Naive thymus-derived CD8-positive, alpha-beta T cell (primary cell): ENCODE results near the gene CDHR1. TPM values are rescaled to one million over a fixed set of nuclear protein-coding genes. Genes with fewer than 3 reads are reported as not detected.
A peak's percentile ranks its signal among the peaks of the same experiment; 100 is the strongest.
"Not testable (repeated sequence)": the region's sequence is repeated elsewhere in the genome, so short reads cannot be mapped to it uniquely, and the experiment has no call there.

Experiments
- ATAC-seq, 2 donors: fragments of 150-1000 bp; cut with Tn5 transposase in 1 of 2; sonication (Bioruptor Pico), chemical (Tn5 transposase) in 1 of 2; 1 replicate in 1 of 2; 2 replicates in 1 of 2; pipeline ENCODE4 v1.10.0; 2021; ENCODE audit warnings: mild to moderate bottlenecking in 2 of 2, moderate library complexity in 2 of 2
- POLR2A ChIA-PET: fragments of 350-600 bp; sonication (Branson Sonifier 250); formaldehyde crosslinking; loops from one replicate; lab custom pipeline; 2021; ENCODE audit warnings: antibody characterized with exemption; lab: Charles Lee
- DNase-seq, 10 donors: peaks; one replicate each; pipeline versions ENCODE4 v3.0.0 to v3.0.0-alpha.2; 2020 to 2022
- H3K27ac Mint-ChIP-seq, 10 donors: one replicate each; pipeline ENCODE4 v1.8.0; 2020 to 2022; ENCODE audit warnings: mild to moderate bottlenecking in 10 of 10, mixed read lengths in 10 of 10, moderate library complexity in 4 of 10, inconsistent platforms in 1 of 10
- H3K27me3 Mint-ChIP-seq, 5 donors: one replicate each; pipeline ENCODE4 v1.8.0; 2021 to 2022; ENCODE audit warnings: mixed read lengths in 5 of 5
- H3K36me3 Mint-ChIP-seq, 3 donors: one replicate each; pipeline ENCODE4 v1.8.0; 2020 to 2022; ENCODE audit warnings: mixed read lengths in 3 of 3, mild to moderate bottlenecking in 2 of 3, inconsistent platforms in 1 of 3
- H3K4me1 Mint-ChIP-seq, 4 donors: one replicate each; pipeline ENCODE4 v1.8.0; 2021 to 2022; ENCODE audit warnings: mixed read lengths in 4 of 4
- H3K4me3 Mint-ChIP-seq, 10 donors: one replicate each; pipeline ENCODE4 v1.8.0; 2020 to 2022; ENCODE audit warnings: mild to moderate bottlenecking in 10 of 10, mixed read lengths in 10 of 10, moderate library complexity in 6 of 10, inconsistent platforms in 1 of 10
- H3K9me3 Mint-ChIP-seq, 9 donors: one replicate each; pipeline ENCODE4 v1.8.0; 2020 to 2022; ENCODE audit warnings: mixed read lengths in 9 of 9, mild to moderate bottlenecking in 3 of 9, inconsistent platforms in 1 of 9, moderate library complexity in 1 of 9
- polyA plus RNA-seq, 3 donors: library from polyadenylated mRNA; unstranded; fragments of 300-500 nt; fragmentation: Illumina TruSeq; gene quantifications; one replicate each; pipeline ENCODE4 v1.2.3, GENCODE V29; 2021
- total RNA-seq, 8 experiments: library from RNA in 2 of 8; stranded (reverse) in 2 of 8; gene quantifications; one replicate each; pipeline ENCODE4 v1.2.3 and lab custom pipeline; 2021 to 2026

CDHR1 gene
- total RNA-seq (under 1 TPM; 0.29 to 0.80 TPM), polyA plus RNA-seq (under 1 TPM; 0.16 to 0.43 (median 0.24) TPM), total RNA-seq (lab: John Stamatoyannopoulos, UW) (0.49 to 1.1 (median 0.55) reads per million in 6 experiments)

GRCh38 chr10:84194424-84195043, at the start of gene CDHR1:
CDHR1 (plus strand) TSS chr10:84194537; CDS start chr10:84194761, 224 bp downstream.
- ATAC-seq (peak; percentile 64 to 81), DNase-seq (peak in 9 of 10 donors; percentile 19 to 53 (median 35))
- Mint-ChIP-seq H3K4me1 (peaks cover 12 to 24% (median 18%) of the 10 kb centered on the region in 4 donors), H3K27me3 (peaks cover 5 to 28% (median 16%) of the 10 kb centered on the region in 5 donors), H3K36me3 (no peaks in the 10 kb centered on the region), H3K4me3 (peak within 1 kb of the TSS; percentile 64 to 81 (median 74)), H3K9me3 (no peaks in the 10 kb centered on the region), H3K27ac (peak within 1 kb of the TSS in 4 of 10 donors; percentile 15 to 77 (median 63))
- POLR2A ChIA-PET, result no interaction called here

DNA sequence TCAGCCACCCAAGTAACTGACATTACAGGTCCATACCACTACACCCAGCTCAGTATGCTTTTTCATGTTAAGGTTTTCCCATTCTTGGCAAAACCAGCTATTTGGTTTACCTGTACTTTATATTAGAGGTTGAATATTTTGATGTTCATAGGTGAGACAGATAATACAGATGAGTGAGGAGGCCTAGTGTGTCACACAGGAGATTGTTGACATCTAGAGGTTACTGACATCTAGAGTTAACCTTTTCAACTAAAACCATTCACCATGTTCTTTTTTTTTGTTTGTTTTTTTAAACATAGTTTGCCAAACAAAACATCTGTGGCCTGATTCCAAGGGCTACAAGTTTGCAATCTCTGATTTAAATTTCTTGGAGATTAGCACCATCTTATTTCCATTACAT, 47.0 kb upstream of the CDHR1 start:
- no peaks in the 10 kb centered on the region for H3K27me3 Mint-ChIP-seq
- no peak for ATAC-seq
- H3K36me3 Mint-ChIP-seq, result peaks cover 0 to 86% (median 11%) of the 10 kb centered on the region in 3 donors
- POLR2A ChIA-PET, result interaction anchor here (0.9 kb wide), 1 partner anchor 67 kb away, joined by 4 read pairs; no protein-coding TSS in a partner anchor
- no peaks in the 10 kb centered on the region for H3K9me3 Mint-ChIP-seq
- H3K4me3 Mint-ChIP-seq, result no peak overlapping the region
- peak overlapping the region in 1 of 10 donors; percentile 84 for H3K27ac Mint-ChIP-seq
- peaks cover 0 to 16% (median 5%) of the 10 kb centered on the region in 4 donors for H3K4me1 Mint-ChIP-seq
- DNase-seq, result no peak

DNA sequence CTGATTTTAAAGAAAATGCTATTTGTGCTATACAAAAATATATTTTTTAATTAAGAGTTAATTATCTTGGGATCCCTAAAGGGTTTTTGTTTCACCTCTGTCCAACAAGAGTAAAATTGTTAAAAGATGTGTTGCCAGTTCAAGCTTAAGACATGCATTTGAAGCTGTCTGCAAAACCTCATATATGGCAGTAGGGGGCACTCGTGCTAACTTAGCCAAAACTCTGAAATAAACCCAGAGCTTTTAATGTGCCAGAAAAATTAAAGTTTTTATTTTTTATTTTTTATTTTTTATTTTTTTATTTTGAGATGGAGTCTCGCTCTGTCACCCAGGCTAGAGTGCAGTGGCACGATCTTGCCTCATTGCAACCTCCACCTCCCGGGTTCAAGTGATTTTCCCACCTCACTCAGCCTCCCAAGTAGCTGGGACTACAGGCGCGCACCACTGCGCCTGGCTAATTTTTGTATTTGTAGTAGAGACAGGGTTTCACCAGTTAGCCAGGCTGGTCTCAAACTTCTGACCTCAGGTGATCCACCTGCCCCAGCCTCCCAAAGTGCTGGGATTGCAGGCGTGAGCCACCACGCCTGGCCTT, 46.2 kb upstream of the CDHR1 start:
- peak; percentile 70 for ATAC-seq
- POLR2A ChIA-PET, result interaction anchor here (0.9 kb wide), 1 partner anchor 67 kb away, joined by 4 read pairs; no protein-coding TSS in a partner anchor
- peak in 5 of 10 donors; percentile 18 to 55 (median 43) for DNase-seq
- H3K27me3 Mint-ChIP-seq, H3K27ac Mint-ChIP-seq, H3K4me3 Mint-ChIP-seq, H3K9me3 Mint-ChIP-seq: not testable (repeated sequence)
- H3K4me1 Mint-ChIP-seq, result peaks cover 0 to 14% (median 5%) of the 10 kb centered on the region in 4 donors
- peaks cover 0 to 86% (median 9%) of the 10 kb centered on the region in 3 donors for H3K36me3 Mint-ChIP-seq

DNA sequence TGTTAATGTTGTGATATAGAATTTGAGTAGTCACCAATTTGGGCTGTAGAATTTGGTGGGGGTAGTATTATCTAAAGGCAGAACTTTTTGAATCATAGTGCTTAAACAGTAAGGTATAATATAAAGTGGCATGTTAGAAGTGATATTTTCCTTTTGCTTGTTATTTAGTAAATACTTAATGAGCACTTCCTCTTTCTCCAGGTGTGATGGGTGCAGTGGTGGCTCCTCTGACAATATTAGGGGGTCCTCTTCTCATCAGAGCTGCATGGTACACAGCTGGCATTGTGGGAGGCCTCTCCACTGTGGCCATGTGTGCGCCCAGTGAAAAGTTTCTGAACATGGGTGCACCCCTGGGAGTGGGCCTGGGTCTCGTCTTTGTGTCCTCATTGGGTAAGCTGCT, 44.5 kb upstream of the CDHR1 start:
- POLR2A ChIA-PET, result interaction anchor here (0.7 to 0.8 kb wide), 2 partner anchors 28 to 53 kb away, joined by 3 to 5 read pairs; no protein-coding TSS in a partner anchor
- Mint-ChIP-seq H3K4me1 (peaks cover 0 to 11% (median 3%) of the 10 kb centered on the region in 4 donors), H3K4me3 (no peak overlapping the region), H3K36me3 (peaks cover 0 to 86% (median 8%) of the 10 kb centered on the region in 3 donors), H3K27ac (peak overlapping the region in 2 of 10 donors; percentile 19 to 45), H3K9me3 (no peaks in the 10 kb centered on the region), H3K27me3 (no peaks in the 10 kb centered on the region)
- no peak for ATAC-seq
- no peak for DNase-seq

- Mint-ChIP-seq H3K4me3 (no peak overlapping the region), H3K27me3 (no peaks in the 10 kb centered on the region), H3K4me1 (peaks cover 6 to 19% (median 11%) of the 10 kb centered on the region in 4 donors), H3K9me3 (no peaks in the 10 kb centered on the region), H3K36me3 (peaks cover 0 to 73% (median 8%) of the 10 kb centered on the region in 3 donors), H3K27ac (no peak overlapping the region)
- no peak for DNase-seq
- no peak for ATAC-seq
- POLR2A ChIA-PET, result no interaction called here
Observed at GRCh38 chr10:84152769-84153168, 41.6 kb upstream of the CDHR1 start.

- H3K9me3 Mint-ChIP-seq, result no peaks in the 10 kb centered on the region
- POLR2A ChIA-PET, result no interaction called here
- DNase-seq, result no peak
- ATAC-seq, result no peak
- H3K27ac Mint-ChIP-seq, result peak overlapping the region in 8 of 10 donors; percentile 6 to 79 (median 52)
- H3K27me3 Mint-ChIP-seq, result no peaks in the 10 kb centered on the region
- H3K4me3 Mint-ChIP-seq, result no peak overlapping the region
- H3K4me1 Mint-ChIP-seq, result peaks cover 9 to 24% (median 16%) of the 10 kb centered on the region in 4 donors
- peaks cover 0 to 56% (median 3%) of the 10 kb centered on the region in 3 donors for H3K36me3 Mint-ChIP-seq
Observed at GRCh38 chr10:84155521-84155920, 38.8 kb upstream of the CDHR1 start.

GRCh38 chr10:84156009-84156408, 38.3 kb upstream of the CDHR1 start:
- Mint-ChIP-seq H3K27me3 (no peaks in the 10 kb centered on the region), H3K4me3 (no peak overlapping the region), H3K9me3 (no peaks in the 10 kb centered on the region), H3K4me1 (peaks cover 9 to 21% (median 16%) of the 10 kb centered on the region in 4 donors), H3K36me3 (peaks cover 0 to 51% (median 3%) of the 10 kb centered on the region in 3 donors), H3K27ac (peak overlapping the region in 7 of 10 donors; percentile 6 to 79 (median 62))
- no peak for ATAC-seq
- DNase-seq, result no peak
- POLR2A ChIA-PET, result no interaction called here

- peak; percentile 96 to 98 for ATAC-seq
- Mint-ChIP-seq H3K4me1 (peaks cover 9 to 20% (median 16%) of the 10 kb centered on the region in 4 donors), H3K9me3 (no peaks in the 10 kb centered on the region), H3K4me3 (peak overlapping the region in 2 of 10 donors; percentile 27), H3K27me3 (no peaks in the 10 kb centered on the region), H3K27ac (peak overlapping the region; percentile 54 to 93 (median 80)), H3K36me3 (peaks cover 0 to 45% (median 3%) of the 10 kb centered on the region in 3 donors)
- peak in 8 of 10 donors; percentile 21 to 63 (median 38) for DNase-seq
- POLR2A ChIA-PET, result no interaction called here
Observed at GRCh38 chr10:84156768-84157167, 37.6 kb upstream of the CDHR1 start.

DNA sequence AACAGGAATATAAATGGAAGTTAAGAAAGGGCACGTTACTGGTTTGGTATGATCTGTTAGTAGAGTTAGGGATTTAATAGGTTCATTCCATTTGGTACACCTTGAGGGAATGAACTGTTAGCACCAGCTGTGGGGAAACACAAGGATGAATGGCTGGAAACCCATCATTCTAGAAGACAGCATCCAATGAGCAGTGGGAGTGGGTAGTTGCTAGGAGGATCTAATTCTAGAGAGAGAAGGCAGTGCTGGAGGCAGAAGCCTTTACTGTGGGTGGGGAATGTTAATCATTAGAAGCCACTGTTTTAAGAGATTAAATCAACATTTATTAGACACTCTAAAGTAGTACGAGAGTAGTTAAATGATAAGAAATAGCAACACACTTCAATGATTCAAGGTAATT, 36.3 kb upstream of the CDHR1 start:
- DNase-seq (no peak), ATAC-seq (no peak)
- H3K36me3 Mint-ChIP-seq, result peaks cover 0 to 32% (median 3%) of the 10 kb centered on the region in 3 donors
- no peaks in the 10 kb centered on the region for H3K9me3 Mint-ChIP-seq
- H3K27me3 Mint-ChIP-seq, result peaks cover 0 to under 1% (median 0%) of the 10 kb centered on the region in 5 donors
- peak overlapping the region in 1 of 10 donors; percentile 28 for H3K4me3 Mint-ChIP-seq
- POLR2A ChIA-PET, result interaction anchor here (1.1 kb wide), 1 partner anchor 18 kb away, joined by 3 read pairs; no protein-coding TSS in a partner anchor
- H3K27ac Mint-ChIP-seq, result peak overlapping the region in 6 of 10 donors; percentile 10 to 86 (median 73)
- peaks cover 9 to 20% (median 16%) of the 10 kb centered on the region in 4 donors for H3K4me1 Mint-ChIP-seq

GRCh38 chr10:84158550-84158949, 35.8 kb upstream of the CDHR1 start:
- peak overlapping the region in 2 of 10 donors; percentile 48 to 53 for H3K27ac Mint-ChIP-seq
- H3K4me1 Mint-ChIP-seq, result peaks cover 9 to 20% (median 16%) of the 10 kb centered on the region in 4 donors
- POLR2A ChIA-PET, result interaction anchor here (1.1 kb wide), 1 partner anchor 18 kb away, joined by 3 read pairs; no protein-coding TSS in a partner anchor
- H3K36me3 Mint-ChIP-seq, result peaks cover 0 to 28% (median 3%) of the 10 kb centered on the region in 3 donors
- DNase-seq (no peak), ATAC-seq (no peak)
- H3K4me3 Mint-ChIP-seq, result no peak overlapping the region
- peaks cover 0 to 5% (median 0%) of the 10 kb centered on the region in 5 donors for H3K27me3 Mint-ChIP-seq
- no peaks in the 10 kb centered on the region for H3K9me3 Mint-ChIP-seq

- ATAC-seq (no peak), DNase-seq (no peak)
- H3K36me3 Mint-ChIP-seq, result peaks cover 0 to 21% (median 3%) of the 10 kb centered on the region in 3 donors
- POLR2A ChIA-PET, result interaction anchor here (1.1 kb wide), 1 partner anchor 19 kb away, joined by 3 read pairs; no protein-coding TSS in a partner anchor
- H3K9me3 Mint-ChIP-seq, result no peaks in the 10 kb centered on the region
- peaks cover 9 to 20% (median 16%) of the 10 kb centered on the region in 4 donors for H3K4me1 Mint-ChIP-seq
- peak overlapping the region in 5 of 10 donors; percentile 47 to 86 (median 48) for H3K27ac Mint-ChIP-seq
- peaks cover 0 to 5% (median 0%) of the 10 kb centered on the region in 5 donors for H3K27me3 Mint-ChIP-seq
- no peak overlapping the region for H3K4me3 Mint-ChIP-seq
Observed at GRCh38 chr10:84159076-84159685, 35.2 kb upstream of the CDHR1 start.
